ENCODE data around the gene PPP1CA. TPM values are rescaled to one million over a fixed set of nuclear protein-coding genes. Genes with fewer than 3 reads are reported as not detected.
"Not testable (repeated sequence)": the region's sequence is repeated elsewhere in the genome, so short reads cannot be mapped to it uniquely, and the experiment has no call there.

Gene PPP1CA
- total RNA-seq, 4 donors from 2014 or later: 15.9 to 180 (median 77.1) TPM

DNA sequence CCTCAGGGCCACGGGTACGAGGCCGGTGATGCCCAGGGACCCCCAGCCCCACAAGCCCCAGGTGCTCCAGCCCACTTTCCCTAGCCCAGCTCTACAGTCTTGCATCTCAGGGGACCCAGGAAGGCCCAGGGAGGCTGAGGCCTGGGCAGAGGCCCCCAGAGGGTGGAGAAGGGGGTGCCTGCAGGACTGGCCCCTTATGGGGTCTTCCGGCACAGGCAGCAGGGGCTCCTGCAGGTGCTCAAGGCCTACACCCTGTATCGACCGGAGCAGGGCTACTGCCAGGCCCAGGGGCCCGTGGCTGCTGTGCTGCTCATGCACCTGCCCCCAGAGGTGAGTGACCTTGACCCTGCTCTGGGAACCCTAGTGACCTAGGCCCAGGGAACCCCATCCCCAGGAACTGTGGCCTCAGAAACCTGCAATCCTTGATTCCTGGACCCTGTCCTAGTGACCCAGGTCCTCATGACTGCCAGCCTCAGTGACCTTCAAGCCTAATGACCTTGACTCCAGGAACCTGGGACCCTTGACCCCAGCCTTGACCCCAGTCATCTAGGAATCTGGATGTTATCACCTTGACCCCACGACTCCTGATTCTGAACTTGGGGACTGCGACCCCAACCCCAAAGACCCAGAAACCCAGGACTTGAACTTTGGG, 4.2 kb upstream of the PPP1CA start:
- H3K4me1 ChIP-seq: peaks cover 0 to 3% of the 10 kb centered on the region in 2 donors
- H3K4me3 ChIP-seq: no peak overlapping the region
- intact Hi-C loops (cut with DNase I; ENCODE audit: low total_unique reads): no loop called here
- no peak overlapping the region for H3K27ac ChIP-seq
- H3K9me3 ChIP-seq: no peaks in the 10 kb centered on the region
- no peak for DNase-seq
- no peak for TF ChIP-seq POLR2A (IDR thresholded peaks at IDR 0.05)
- TF ChIP-seq, protein P1, sequence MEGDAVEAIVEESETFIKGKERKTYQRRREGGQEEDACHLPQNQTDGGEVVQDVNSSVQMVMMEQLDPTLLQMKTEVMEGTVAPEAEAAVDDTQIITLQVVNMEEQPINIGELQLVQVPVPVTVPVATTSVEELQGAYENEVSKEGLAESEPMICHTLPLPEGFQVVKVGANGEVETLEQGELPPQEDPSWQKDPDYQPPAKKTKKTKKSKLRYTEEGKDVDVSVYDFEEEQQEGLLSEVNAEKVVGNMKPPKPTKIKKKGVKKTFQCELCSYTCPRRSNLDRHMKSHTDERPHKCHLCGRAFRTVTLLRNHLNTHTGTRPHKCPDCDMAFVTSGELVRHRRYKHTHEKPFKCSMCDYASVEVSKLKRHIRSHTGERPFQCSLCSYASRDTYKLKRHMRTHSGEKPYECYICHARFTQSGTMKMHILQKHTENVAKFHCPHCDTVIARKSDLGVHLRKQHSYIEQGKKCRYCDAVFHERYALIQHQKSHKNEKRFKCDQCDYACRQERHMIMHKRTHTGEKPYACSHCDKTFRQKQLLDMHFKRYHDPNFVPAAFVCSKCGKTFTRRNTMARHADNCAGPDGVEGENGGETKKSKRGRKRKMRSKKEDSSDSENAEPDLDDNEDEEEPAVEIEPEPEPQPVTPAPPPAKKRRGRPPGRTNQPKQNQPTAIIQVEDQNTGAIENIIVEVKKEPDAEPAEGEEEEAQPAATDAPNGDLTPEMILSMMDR (IDR thresholded peaks at IDR 0.05): no peak
- H3K36me3 ChIP-seq: no peaks in the 10 kb centered on the region
- H3K27me3 ChIP-seq: peaks cover 0 to 20% of the 10 kb centered on the region in 2 donors

DNA sequence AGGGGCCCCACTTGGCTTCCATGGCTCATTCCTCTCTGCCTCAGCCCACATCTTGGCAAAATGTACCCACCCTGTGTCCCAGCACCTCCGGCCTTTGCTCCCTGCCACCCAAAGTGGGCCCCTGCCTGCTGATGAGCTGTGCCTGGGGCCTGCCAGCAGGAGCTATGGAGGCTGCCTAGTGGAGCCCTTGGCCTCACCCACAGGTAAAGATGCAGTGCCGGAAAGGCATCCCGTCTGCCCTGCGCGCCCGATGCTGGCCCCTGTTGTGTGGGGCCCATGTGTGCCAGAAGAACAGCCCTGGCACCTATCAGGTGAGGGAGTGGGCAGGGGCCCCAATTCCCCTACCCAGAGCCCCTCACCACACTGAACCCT, 3.5 kb upstream of the PPP1CA start:
- no peak overlapping the region for H3K4me3 ChIP-seq
- intact Hi-C loops (cut with DNase I; ENCODE audit: low total_unique reads): no loop called here
- H3K9me3 ChIP-seq: no peaks in the 10 kb centered on the region
- H3K27ac ChIP-seq: no peak overlapping the region
- H3K27me3 ChIP-seq: peaks cover 0 to 16% of the 10 kb centered on the region in 2 donors
- no peak for DNase-seq
- H3K36me3 ChIP-seq: no peaks in the 10 kb centered on the region
- peaks cover 0 to 7% of the 10 kb centered on the region in 2 donors for H3K4me1 ChIP-seq
- TF ChIP-seq, protein P1 (IDR thresholded peaks at IDR 0.05): no peak

DNA sequence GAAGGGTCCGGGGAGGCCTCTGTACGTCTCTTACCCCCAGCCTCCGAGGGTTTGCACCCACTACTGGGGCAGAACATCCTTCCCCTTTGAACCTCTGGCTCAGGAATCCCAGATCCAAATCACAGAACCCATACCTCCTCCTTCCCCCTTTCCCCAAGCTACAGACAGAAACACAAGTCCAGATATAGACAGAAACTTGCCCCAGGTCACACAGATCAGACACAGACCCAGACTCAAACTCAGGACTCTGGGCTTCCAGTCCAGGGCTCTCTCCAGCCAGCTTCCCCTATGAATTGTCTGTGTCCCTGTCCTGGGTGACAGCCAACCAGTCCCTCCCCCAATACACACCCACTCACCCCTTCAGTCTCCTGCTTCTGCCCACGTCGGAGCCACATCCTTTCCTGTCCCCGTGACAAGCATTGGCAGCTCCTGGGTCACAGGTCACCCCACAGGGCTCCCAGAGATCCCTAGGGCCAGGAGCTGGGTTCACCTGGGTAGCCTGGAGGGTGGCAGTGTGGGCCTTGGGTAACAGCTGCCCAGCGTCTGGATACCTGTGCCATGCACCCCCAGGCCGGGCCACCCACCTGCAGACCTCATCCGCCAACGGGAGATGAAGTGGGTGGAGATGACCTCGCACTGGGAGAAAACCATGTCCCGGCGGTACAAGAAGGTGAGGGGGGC, 3.0 kb upstream of the PPP1CA start:
- no peak overlapping the region for H3K4me3 ChIP-seq
- intact Hi-C loops (cut with DNase I; ENCODE audit: low total_unique reads): no loop called here
- H3K36me3 ChIP-seq: no peaks in the 10 kb centered on the region
- no peak for DNase-seq
- H3K27me3 ChIP-seq: peaks cover 0 to 10% of the 10 kb centered on the region in 2 donors
- H3K27ac ChIP-seq: no peak overlapping the region
- peaks cover 0 to 7% of the 10 kb centered on the region in 2 donors for H3K4me1 ChIP-seq
- H3K9me3 ChIP-seq: no peaks in the 10 kb centered on the region
- TF ChIP-seq, protein P1 (IDR thresholded peaks at IDR 0.05): no peak
- no peak for TF ChIP-seq POLR2A (IDR thresholded peaks at IDR 0.05)

DNA sequence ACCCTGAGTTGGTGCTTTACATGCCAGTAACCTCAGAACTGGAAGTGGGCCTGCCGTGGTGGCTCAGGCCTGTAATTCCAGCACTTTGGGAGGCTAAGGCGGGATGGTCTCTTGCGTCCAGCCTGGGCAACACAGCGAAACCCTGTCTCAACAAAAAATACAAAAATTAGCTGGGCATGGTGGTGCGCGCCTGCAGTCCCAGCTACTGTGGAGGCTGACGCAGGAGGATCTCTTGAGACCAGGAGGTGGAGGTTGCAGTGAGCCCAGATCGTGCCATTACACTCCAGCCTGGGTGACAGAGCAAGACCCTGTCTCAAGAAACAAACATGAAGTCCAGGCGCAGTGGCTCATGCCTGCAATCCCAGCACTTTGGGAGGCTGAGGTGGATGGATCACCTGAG, 1.4 kb upstream of the PPP1CA start:
- H3K9me3 ChIP-seq; H3K4me3 ChIP-seq; H3K27me3 ChIP-seq; intact Hi-C loops (cut with DNase I; ENCODE audit: low total_unique reads); DNase-seq; H3K36me3 ChIP-seq; H3K4me1 ChIP-seq; H3K27ac ChIP-seq: not testable (repeated sequence)

DNA sequence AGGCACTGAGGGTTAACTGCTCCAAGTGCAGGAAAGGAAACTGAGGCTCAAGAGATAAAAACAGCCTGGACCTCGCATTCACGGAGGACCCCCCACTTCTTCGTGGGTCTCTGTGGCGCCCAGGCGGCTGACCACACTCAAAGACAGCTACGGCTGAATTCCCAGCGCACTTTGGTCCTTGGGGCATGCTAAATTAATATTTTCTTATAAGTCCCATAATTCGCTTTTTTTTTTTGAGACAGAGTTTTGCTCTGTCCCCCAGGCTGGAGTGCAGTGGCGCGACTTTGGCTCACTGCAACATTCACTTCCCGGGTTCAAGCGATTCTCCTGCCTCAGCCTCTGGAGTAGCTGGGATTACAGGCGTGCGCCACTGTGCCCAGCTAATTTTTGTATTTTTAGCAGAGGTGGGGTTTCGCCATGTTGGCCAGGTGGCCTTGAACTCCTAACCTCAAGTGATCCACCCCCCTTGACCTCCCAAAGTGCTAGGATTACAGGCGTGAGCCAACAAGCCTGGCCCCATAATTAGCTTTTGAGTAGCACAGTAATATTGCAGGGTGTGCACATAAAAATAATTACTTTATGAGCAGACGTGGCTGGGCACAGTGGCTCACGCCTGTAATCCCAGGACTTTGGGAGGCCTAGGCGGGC, 658 bp upstream of the PPP1CA start:
- DNase-seq; H3K4me1 ChIP-seq; H3K9me3 ChIP-seq; H3K27me3 ChIP-seq; H3K36me3 ChIP-seq; intact Hi-C loops (cut with DNase I; ENCODE audit: low total_unique reads): not testable (repeated sequence)
- TF ChIP-seq, protein P1 (IDR thresholded peaks at IDR 0.05): peak in 2 of 4 experiments; percentile 4 to 5
- H3K27ac ChIP-seq: peak overlapping the region; percentile 60 to 88
- peak overlapping the region; percentile 17 to 74 for H3K4me3 ChIP-seq
